SU-DHL-6 (cell line): ENCODE data around the gene LYSMD2.

Experiments used
- CTCF ChIP-seq: fragments of 200-600 bp; sonication (generic); IDR thresholded peaks from one replicate; pipeline ENCODE4 v1.5.1; 2017; ENCODE audit warnings: antibody characterized with exemption, mild to moderate bottlenecking, low read length, moderate library complexity; ENCODE audit not compliant: insufficient read depth, poor library complexity, severe bottlenecking
- EZH2phosphoT487 ChIP-seq: fragments of 200-600 bp; sonication (generic), shearing (Covaris generic); conservative IDR thresholded peaks from 2 replicates; pipeline ENCODE4 v1.6.1; 2018; ENCODE audit warnings: mild to moderate bottlenecking, antibody characterized with exemption, low read length, moderate library complexity, mixed read lengths

- no peak for TF ChIP-seq EZH2phosphoT487
- peak; percentile 62 for TF ChIP-seq CTCF
These were observed 39.6 kb upstream of the LYSMD2 start for GRCh38 chr15:51776952-51777569.
